Activated naive CD8-positive, alpha-beta T cell treated with anti-CD3 and anti-CD28 coated beads, Interleukin-2, amount 50 U/mL, for 24 hours (primary cell): ENCODE results near the gene USPL1.
A peak's percentile ranks its signal among the peaks of the same experiment; 100 is the strongest.
"Not testable (repeated sequence)": the region's sequence is repeated elsewhere in the genome, so short reads cannot be mapped to it uniquely, and the experiment has no call there.

Experiments used
- ATAC-seq: fragments of 150-1000 bp; cut with Tn5 transposase; one replicate; pipeline ENCODE4 v1.10.0; 2021
- DNase-seq: peaks from one replicate; pipeline ENCODE4 v3.0.0; 2021
- H3K27ac Mint-ChIP-seq: one replicate; pipeline ENCODE4 v1.8.0; 2021; ENCODE audit warnings: mild to moderate bottlenecking, mixed read lengths
- H3K27me3 Mint-ChIP-seq: one replicate; pipeline ENCODE4 v1.8.0; 2021; ENCODE audit warnings: mixed read lengths
- H3K36me3 Mint-ChIP-seq: one replicate; pipeline ENCODE4 v1.8.0; 2021; ENCODE audit warnings: low read depth, mixed read lengths
- H3K4me1 Mint-ChIP-seq: one replicate; pipeline ENCODE4 v1.8.0; 2021; ENCODE audit warnings: mixed read lengths
- H3K4me3 Mint-ChIP-seq: one replicate; pipeline ENCODE4 v1.8.0; 2021; ENCODE audit warnings: mild to moderate bottlenecking, moderate library complexity, mixed read lengths
- H3K9me3 Mint-ChIP-seq: one replicate; pipeline ENCODE4 v1.8.0; 2021; ENCODE audit warnings: mixed read lengths

USPL1 gene

GRCh38 chr13:30601836-30602235 is 15.9 kb upstream of the USPL1 start:
- H3K27ac Mint-ChIP-seq: no peak overlapping the region
- ATAC-seq: no peak

GRCh38 chr13:30605052-30605451 is 12.7 kb upstream of the USPL1 start:
- Mint-ChIP-seq H3K4me1 (peaks cover 14% of the 10 kb centered on the region), H3K27ac (no peak overlapping the region), H3K9me3 (no peaks in the 10 kb centered on the region), H3K36me3 (no peaks in the 10 kb centered on the region), H3K4me3 (no peak overlapping the region), H3K27me3 (no peaks in the 10 kb centered on the region)
- DNase-seq: no peak
- no peak for ATAC-seq

More at GRCh38 chr13:30601836-30602235, 15.9 kb upstream of the USPL1 start:
- DNase-seq: no peak
- H3K27me3 Mint-ChIP-seq: no peaks in the 10 kb centered on the region
- no peak overlapping the region for H3K4me3 Mint-ChIP-seq
- H3K4me1 Mint-ChIP-seq: no peaks in the 10 kb centered on the region
- H3K36me3 Mint-ChIP-seq: no peaks in the 10 kb centered on the region
- no peaks in the 10 kb centered on the region for H3K9me3 Mint-ChIP-seq

- H3K27me3 Mint-ChIP-seq, H3K4me3 Mint-ChIP-seq, H3K36me3 Mint-ChIP-seq, H3K9me3 Mint-ChIP-seq, DNase-seq, H3K27ac Mint-ChIP-seq, ATAC-seq: not testable (repeated sequence)
- H3K4me1 Mint-ChIP-seq: peaks cover 20% of the 10 kb centered on the region
Observed at GRCh38 chr13:30607186-30607585, 10.5 kb upstream of the USPL1 start.

GRCh38 chr13:30607908-30608307 is 9.8 kb upstream of the USPL1 start:
- peak; percentile 97 for ATAC-seq
- Mint-ChIP-seq H3K36me3 (no peaks in the 10 kb centered on the region), H3K4me3 (no peak overlapping the region), H3K27me3 (no peaks in the 10 kb centered on the region), H3K27ac (no peak overlapping the region), H3K4me1 (peaks cover 20% of the 10 kb centered on the region), H3K9me3 (no peaks in the 10 kb centered on the region)
- peak; percentile 44 for DNase-seq

GRCh38 chr13:30608364-30608763 is 9.4 kb upstream of the USPL1 start:
- Mint-ChIP-seq H3K27ac (no peak overlapping the region), H3K36me3 (peaks cover under 1% of the 10 kb centered on the region), H3K9me3 (no peaks in the 10 kb centered on the region), H3K4me1 (peaks cover 20% of the 10 kb centered on the region), H3K27me3 (no peaks in the 10 kb centered on the region), H3K4me3 (no peak overlapping the region)
- ATAC-seq (no peak), DNase-seq (no peak)

- Mint-ChIP-seq H3K27me3 (no peaks in the 10 kb centered on the region), H3K9me3 (no peaks in the 10 kb centered on the region), H3K36me3 (peaks cover 7% of the 10 kb centered on the region), H3K4me1 (peaks cover 28% of the 10 kb centered on the region), H3K27ac (no peak overlapping the region), H3K4me3 (no peak overlapping the region)
- DNase-seq (no peak), ATAC-seq (no peak)
Observed at GRCh38 chr13:30610311-30610710, 7.4 kb upstream of the USPL1 start.

GRCh38 chr13:30615481-30615865 is 2.2 kb upstream of the USPL1 start:
- H3K4me3 Mint-ChIP-seq: no peak overlapping the region
- no peaks in the 10 kb centered on the region for H3K27me3 Mint-ChIP-seq
- H3K27ac Mint-ChIP-seq: no peak overlapping the region
- H3K9me3 Mint-ChIP-seq: no peaks in the 10 kb centered on the region
- ATAC-seq (no peak), DNase-seq (no peak)
- H3K36me3 Mint-ChIP-seq: peaks cover 7% of the 10 kb centered on the region
- H3K4me1 Mint-ChIP-seq: peaks cover 15% of the 10 kb centered on the region

DNA sequence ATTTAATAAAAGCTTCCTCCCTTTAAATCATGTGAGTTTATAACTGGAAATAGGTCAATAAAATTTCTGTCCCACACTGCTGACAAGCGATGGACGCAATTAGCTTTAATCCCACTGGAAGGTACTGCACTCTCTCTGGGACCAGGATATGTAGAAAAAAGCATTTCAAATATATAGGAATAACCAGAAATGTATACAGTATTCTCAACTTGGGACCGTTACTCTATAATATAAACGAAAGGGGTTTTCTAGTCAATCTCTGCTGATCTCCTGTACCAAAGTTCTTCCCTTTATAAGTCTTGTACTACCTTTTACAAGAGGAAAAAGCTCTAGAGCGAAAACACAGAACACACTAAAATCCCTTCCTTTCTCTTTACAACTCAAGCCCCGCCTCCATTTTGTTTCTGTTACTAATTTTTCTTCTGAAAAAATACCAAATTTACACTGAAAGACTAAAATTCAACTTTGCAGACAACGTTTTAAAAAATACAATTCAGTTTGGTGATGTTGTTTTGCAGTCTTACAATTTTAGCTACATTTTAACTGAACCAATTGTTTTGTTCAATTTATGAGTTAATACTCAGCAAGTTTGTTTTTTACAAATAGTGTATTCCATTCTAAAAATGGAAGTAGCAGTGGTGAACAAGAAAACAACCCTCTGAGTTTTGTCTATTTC is 1.7 kb upstream of the USPL1 start:
- H3K27ac Mint-ChIP-seq: no peak overlapping the region
- ATAC-seq (no peak), DNase-seq (no peak)
- H3K4me1 Mint-ChIP-seq: peaks cover 15% of the 10 kb centered on the region
- H3K36me3 Mint-ChIP-seq: peaks cover 8% of the 10 kb centered on the region
- no peaks in the 10 kb centered on the region for H3K27me3 Mint-ChIP-seq
- no peak overlapping the region for H3K4me3 Mint-ChIP-seq
- no peaks in the 10 kb centered on the region for H3K9me3 Mint-ChIP-seq

DNA sequence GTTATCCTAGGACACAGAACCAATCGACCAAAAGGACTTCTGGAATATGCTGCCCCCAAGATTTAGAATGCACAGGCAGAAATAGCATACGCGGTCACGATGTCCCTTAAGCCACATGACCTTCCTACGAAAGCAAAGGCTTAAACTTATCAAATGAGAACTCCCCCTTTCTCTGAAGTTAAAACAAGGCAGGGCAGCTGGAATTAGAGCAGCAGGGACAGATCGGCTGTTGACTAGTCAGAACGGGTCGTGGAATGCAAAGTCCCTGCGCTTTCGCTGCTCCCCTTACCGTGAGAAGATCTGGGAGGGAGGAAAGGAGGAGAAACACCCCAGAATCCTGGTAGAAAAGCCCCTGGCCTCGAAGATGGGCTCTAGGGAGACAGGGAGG is 799 bp upstream of the USPL1 start:
- Mint-ChIP-seq H3K27me3 (no peaks in the 10 kb centered on the region), H3K36me3 (peaks cover 12% of the 10 kb centered on the region), H3K27ac (no peak overlapping the region), H3K4me3 (no peak overlapping the region), H3K9me3 (no peaks in the 10 kb centered on the region), H3K4me1 (peaks cover 19% of the 10 kb centered on the region)
- no peak for DNase-seq
- ATAC-seq: peak; percentile 45

DNA sequence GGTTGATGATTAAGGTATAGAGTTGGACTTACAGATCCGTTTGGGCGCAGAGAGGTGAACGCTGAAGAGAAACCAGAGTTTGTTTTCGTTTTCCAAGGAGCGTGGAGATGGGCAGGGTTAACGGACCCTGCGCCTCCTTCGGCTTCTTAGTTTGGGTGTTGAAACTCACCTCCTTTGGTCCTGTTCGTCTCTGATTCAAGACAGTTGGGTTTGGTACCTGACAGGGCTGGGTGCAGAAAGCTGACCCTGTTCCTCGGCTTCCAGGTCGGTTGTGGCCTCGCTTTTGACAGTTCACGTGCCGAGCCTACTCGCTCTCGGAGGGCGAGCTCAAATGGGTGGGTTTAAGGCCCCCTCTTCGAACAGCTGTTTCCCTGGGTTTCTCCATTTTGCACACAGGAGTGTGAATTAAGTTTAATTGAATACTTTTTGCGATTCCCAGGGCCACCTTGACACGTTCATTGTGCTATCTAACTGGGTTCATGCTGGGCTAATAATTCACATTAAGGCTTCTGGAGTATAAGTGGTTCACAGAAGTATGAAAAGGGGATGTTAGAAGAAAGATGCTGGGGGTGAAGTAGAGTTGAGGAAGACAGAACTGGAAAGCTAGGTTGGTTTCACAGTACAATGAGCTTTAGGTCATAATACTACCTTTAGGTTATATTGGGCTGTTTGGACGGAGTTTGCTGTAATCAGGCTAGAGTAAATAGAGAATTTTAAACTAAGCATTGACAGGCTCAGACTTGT is 638 bp downstream of the USPL1 start:
- Mint-ChIP-seq H3K36me3 (peaks cover 20% of the 10 kb centered on the region), H3K4me3 (no peak overlapping the region), H3K27ac (no peak overlapping the region), H3K4me1 (peaks cover 26% of the 10 kb centered on the region), H3K27me3 (no peaks in the 10 kb centered on the region), H3K9me3 (no peaks in the 10 kb centered on the region)
- DNase-seq (peak; percentile 35), ATAC-seq (no peak)

DNA sequence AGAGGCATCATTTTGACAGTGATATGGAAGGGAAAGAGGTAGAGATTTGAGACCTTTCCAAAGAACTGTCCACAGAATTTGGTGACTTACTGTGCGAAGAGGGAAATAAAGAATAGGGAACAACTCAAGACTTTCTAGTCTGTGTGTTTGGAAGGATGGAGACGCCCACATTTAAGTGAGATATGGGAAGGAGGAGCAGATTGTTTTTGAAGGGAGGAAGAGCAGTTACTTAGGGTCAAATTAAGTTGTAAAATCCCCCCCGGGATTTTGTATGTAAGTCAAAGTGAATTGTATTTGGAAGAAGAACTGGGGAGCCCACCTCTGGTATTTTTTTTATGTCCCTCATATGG is 1.2 kb downstream of the USPL1 start:
- peaks cover 26% of the 10 kb centered on the region for H3K4me1 Mint-ChIP-seq
- no peak for ATAC-seq
- H3K9me3 Mint-ChIP-seq: no peaks in the 10 kb centered on the region
- H3K27ac Mint-ChIP-seq: no peak overlapping the region
- DNase-seq: no peak
- no peaks in the 10 kb centered on the region for H3K27me3 Mint-ChIP-seq
- peaks cover 21% of the 10 kb centered on the region for H3K36me3 Mint-ChIP-seq
- H3K4me3 Mint-ChIP-seq: no peak overlapping the region

DNA sequence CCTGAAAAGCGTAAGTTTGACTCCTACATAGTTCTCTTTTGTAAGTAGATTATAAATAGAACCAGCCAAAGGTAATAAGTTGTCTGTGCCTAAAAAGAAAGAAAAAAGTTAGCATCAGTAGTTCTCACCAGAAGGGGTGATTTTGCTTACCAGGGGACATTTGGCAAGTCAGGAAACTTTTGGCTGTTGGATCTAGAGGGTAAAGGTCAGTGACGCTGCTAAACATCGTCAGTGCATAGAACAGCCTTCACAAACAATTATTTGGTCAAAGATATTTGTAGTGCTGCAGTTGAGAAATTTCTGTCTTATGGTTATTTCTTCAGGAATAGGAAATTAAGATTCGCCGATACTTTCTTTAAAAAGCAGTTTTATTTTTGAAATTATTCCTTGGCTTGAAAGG is 2.0 kb downstream of the USPL1 start:
- H3K4me3 Mint-ChIP-seq: no peak overlapping the region
- H3K27me3 Mint-ChIP-seq: no peaks in the 10 kb centered on the region
- no peak overlapping the region for H3K27ac Mint-ChIP-seq
- peaks cover 25% of the 10 kb centered on the region for H3K36me3 Mint-ChIP-seq
- no peak for ATAC-seq
- H3K9me3 Mint-ChIP-seq: no peaks in the 10 kb centered on the region
- peaks cover 23% of the 10 kb centered on the region for H3K4me1 Mint-ChIP-seq
- DNase-seq: no peak

DNA sequence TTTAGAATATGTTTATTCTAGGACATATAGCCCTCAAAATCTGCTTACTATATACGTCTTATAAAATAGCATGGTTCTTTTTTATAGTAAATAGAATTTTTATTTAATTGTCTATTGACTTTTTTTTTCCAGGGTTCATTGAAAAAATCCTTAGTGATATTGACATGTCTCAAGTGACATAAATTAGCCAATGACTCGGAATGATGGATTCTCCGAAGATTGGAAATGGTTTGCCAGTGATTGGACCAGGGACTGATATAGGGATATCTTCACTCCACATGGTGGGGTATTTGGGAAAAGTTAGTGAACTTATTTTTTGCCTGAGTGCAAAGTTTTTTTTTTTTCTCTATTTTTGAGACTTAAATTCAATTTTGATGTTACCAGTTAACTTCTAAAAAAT is 3.2 kb downstream of the USPL1 start:
- no peak overlapping the region for H3K27ac Mint-ChIP-seq
- DNase-seq: no peak
- H3K27me3 Mint-ChIP-seq: no peaks in the 10 kb centered on the region
- H3K4me3 Mint-ChIP-seq: no peak overlapping the region
- peaks cover 17% of the 10 kb centered on the region for H3K4me1 Mint-ChIP-seq
- ATAC-seq: no peak
- peaks cover 30% of the 10 kb centered on the region for H3K36me3 Mint-ChIP-seq
- no peaks in the 10 kb centered on the region for H3K9me3 Mint-ChIP-seq

GRCh38 chr13:30622551-30622950 is 4.8 kb downstream of the USPL1 start:
- DNase-seq (no peak), ATAC-seq (no peak)
- peaks cover 33% of the 10 kb centered on the region for H3K36me3 Mint-ChIP-seq
- no peak overlapping the region for H3K27ac Mint-ChIP-seq
- H3K27me3 Mint-ChIP-seq: no peaks in the 10 kb centered on the region
- no peak overlapping the region for H3K4me3 Mint-ChIP-seq
- peaks cover 25% of the 10 kb centered on the region for H3K4me1 Mint-ChIP-seq
- H3K9me3 Mint-ChIP-seq: no peaks in the 10 kb centered on the region

DNA sequence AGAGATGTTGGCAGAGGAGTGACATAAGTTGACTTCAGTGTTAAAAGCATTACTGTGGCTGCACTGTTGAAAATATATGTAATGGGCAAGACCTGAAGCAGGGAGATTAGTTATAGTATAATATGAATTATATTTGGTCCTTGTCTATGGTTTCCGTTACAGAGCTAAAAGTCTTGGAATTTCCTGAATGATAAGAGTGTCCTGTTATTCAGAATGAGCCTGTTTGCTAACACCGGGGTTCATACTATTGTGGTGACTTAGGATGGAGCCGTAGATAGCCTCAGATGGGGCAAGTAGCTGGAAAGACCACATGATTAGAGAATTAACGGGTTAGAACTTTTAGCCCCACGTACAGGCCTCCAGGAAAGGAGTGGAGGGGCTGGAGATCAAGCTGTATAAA is 5.7 kb downstream of the USPL1 start:
- peaks cover 31% of the 10 kb centered on the region for H3K4me1 Mint-ChIP-seq
- no peak overlapping the region for H3K4me3 Mint-ChIP-seq
- no peaks in the 10 kb centered on the region for H3K9me3 Mint-ChIP-seq
- H3K27me3 Mint-ChIP-seq: no peaks in the 10 kb centered on the region
- DNase-seq (no peak), ATAC-seq (no peak)
- peaks cover 37% of the 10 kb centered on the region for H3K36me3 Mint-ChIP-seq
- H3K27ac Mint-ChIP-seq: peak overlapping the region; percentile 1
